Camera-type eye (tissue), 1 donor: ENCODE measurements around the gene MAP1A. TPM values are rescaled to one million over a fixed set of nuclear protein-coding genes. Genes with fewer than 3 reads are reported as not detected.

Source experiments
- total RNA-seq: library from RNA; depleted of rRNA; stranded (reverse); fragments of >200 nt; gene quantifications from one replicate; pipeline ENCODE4 v1.2.3, GENCODE V29; 2014

Gene MAP1A
- 26.2 TPM for total RNA-seq

DNA sequence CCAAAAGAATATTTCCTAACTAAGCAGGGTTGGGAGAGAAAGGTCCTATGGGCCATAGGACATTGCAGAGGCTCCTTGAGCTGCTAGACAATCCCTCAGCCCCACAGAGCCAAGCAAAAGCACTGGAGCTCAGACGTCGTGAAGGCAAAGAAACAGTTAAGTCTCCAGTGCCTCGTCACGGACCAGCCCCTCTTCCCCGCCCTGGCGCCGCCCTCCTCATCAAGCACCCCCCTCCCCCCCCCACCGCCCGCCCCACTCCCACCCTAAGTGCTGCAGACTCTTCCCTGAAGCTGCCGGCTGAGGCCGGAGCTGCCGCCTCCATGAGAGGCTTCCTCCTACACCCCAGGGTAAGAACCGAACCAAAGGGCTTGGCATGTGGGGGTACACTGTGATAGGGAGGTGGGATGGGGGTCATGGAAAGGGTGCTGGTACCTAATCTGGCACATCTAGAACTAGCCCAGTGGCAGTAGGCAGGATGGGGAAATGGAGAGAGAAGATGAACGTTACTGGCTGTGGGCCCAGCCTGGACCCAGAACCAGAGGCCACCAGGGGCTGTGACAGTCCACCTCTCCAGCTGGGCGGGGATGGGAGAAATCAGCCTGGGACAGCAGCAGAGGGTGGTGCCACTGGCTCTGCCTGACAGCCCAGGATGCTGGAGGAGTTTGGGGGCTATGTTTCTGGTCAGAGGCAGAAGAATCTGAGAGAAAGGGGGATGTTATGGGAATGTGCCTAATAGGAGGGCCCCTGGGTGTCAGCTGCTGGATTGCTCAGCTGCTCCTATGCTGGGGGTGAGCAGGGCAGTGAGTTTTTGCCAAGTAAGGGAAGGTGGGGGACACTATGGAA is at the start of gene MAP1A:
Gene MAP1A, plus strand, starts transcription at position 255 of the 843 bp plus-strand sequence. CDS start 3,866 bp downstream, outside the sequence.

DNA sequence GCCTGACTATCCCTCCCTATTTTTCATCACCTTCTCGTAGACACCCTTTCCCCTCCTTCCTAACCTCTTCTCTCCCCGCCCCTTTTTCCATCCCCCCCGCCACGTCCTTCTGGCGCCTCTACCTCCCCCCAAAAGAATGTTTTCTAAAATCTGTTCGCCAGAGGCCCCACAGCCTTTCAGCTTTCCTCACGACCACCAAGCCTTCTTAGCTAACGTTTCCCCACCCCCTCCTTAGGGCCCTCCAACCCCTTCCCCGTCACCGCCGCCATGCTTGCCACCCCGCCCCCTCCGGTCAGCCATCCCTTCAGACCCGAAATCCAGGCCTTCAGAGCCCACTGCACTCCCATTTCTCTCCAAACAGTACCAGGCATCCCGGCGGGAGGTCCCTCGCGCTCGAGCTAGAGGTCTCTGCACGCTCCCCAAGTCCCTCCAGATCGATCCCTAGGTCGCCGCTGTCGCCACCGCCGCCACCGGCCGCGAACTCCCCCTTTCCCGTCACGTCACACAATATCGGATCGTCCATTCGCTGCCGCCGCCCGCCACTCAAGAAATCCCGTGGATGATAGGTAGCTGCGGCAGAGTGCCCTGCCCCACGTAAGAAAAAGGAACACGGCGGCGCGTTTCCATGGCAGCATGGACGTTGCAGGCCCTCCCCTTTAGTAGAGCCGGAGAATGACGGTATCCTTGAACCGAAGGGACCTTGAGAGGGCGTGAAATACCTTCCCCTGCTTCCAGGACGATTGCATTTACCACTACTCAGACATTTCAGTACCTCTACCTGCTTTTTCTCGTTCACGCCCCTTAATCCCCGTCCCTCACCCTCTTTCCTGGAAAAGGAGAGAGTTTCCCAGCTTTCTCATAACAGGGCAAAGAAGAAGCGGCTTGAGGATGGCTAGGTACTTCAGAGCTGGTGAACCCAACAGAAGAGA is 24.5 kb upstream of the MAP1A start, which contains the start of gene TP53BP1:
Gene TP53BP1, minus strand, starts transcription at position 484 of the 929 bp plus-strand sequence. Its CDS starts 113 bp downstream, at position 371.

Other genes with a start within 250 kb of the MAP1A start
- gene TGM7, start 215.4 kb upstream of the MAP1A start, total RNA-seq = not detected
- gene LCMT2, start 187.0 kb upstream of the MAP1A start, total RNA-seq = 9.9 TPM
- gene ZSCAN29, start 146.6 kb upstream of the MAP1A start, total RNA-seq = 59.3 TPM
- gene TUBGCP4, start 146.5 kb upstream of the MAP1A start, total RNA-seq = 36.7 TPM
- 127 TPM for gene TP53BP1, start 24.5 kb upstream of the MAP1A start, total RNA-seq
- gene PPIP5K1, start 72.6 kb downstream of the MAP1A start, total RNA-seq = 46.3 TPM
- gene CKMT1B, start 76.4 kb downstream of the MAP1A start, total RNA-seq = 6.7 TPM
- 5.1 TPM for gene STRC, start 101.2 kb downstream of the MAP1A start, total RNA-seq
- gene CATSPER2, start 131.2 kb downstream of the MAP1A start, total RNA-seq = 5.7 TPM
- gene CKMT1A, start 176.3 kb downstream of the MAP1A start, total RNA-seq = 2.6 TPM
- gene PDIA3, start 228.8 kb downstream of the MAP1A start, total RNA-seq = 131 TPM